Measurements from ENCODE around the gene TSHZ2. TPM values are rescaled to one million over a fixed set of nuclear protein-coding genes. Genes with fewer than 3 reads are reported as not detected.
A peak's percentile ranks its signal among the peaks of the same experiment; 100 is the strongest.

TSHZ2 gene
- total and polyA plus RNA-seq, 9 of the 15 experiments (the other 6 are each of a cell fraction or from before 2014, with no cell fraction given), result 0.03 to 0.20 (median 0.05) TPM; not detected in 4

GRCh38 chr20:53527196-53527595 is 555.0 kb downstream of the TSHZ2 start:
- FAIRE-seq (no peak), ATAC-seq (peak; percentile 45), DNase-seq (ENCODE audit: extremely low read depth in 1 of 4, low spot score in 3 of 4) (no peak)
- POLR2A ChIA-PET, result no interaction called here
- H3K9me3 ChIP-seq (replicated peaks; ENCODE audit: control insufficient read depth, insufficient read depth, low read depth, low read length), result no peaks in the 10 kb centered on the region
- 10% methylated on average over 8 of the region's 8 CpGs for WGBS (ENCODE audit: insufficient coverage, low coverage, missing lambda C conversion rate)
- CTCF ChIA-PET (ENCODE audit: low intra/inter-chr PET ratio), result no interaction called here
- in situ Hi-C loops (cut with MboI) (no loop called here), intact Hi-C loops (cut with micrococcal nuclease) (no loop called here)
- no TSS peak for BruUV-seq (replicated peaks)
- no peaks in the 10 kb centered on the region for H3K4me1 ChIP-seq (replicated peaks in 1 of 2; ENCODE audit: control insufficient read depth in 2 of 2, insufficient read depth in 2 of 2, low read length in 2 of 2)
- no peaks in the 10 kb centered on the region for H3K79me2 ChIP-seq (ENCODE audit: control insufficient read depth, insufficient read depth, low read length)
- no peaks in the 10 kb centered on the region for H4K20me1 ChIP-seq (replicated peaks; ENCODE audit: control insufficient read depth, insufficient read depth, low read length)
- no peaks in the 10 kb centered on the region for H3K36me3 ChIP-seq (ENCODE audit: control insufficient read depth, insufficient read depth, low read length)
- no peak overlapping the region for H3K9ac ChIP-seq (ENCODE audit: insufficient read depth in 1 of 2, low read depth in 2 of 2, low read length in 2 of 2)
- no peaks in the 10 kb centered on the region for H3K9me1 ChIP-seq (ENCODE audit: control insufficient read depth, insufficient read depth, low read length)
- no peak overlapping the region for H3K4me3 ChIP-seq
- peaks cover 3 to 23% of the 10 kb centered on the region in 2 experiments; a peak in 3 of 5 replicates for H3K27me3 ChIP-seq (ENCODE audit: control insufficient read depth in 2 of 2, insufficient read depth in 2 of 2, low read length in 2 of 2)
- H3K4me2 ChIP-seq (ENCODE audit: insufficient read depth, low read length), result no peak overlapping the region
- no peak overlapping the region for H3K27ac ChIP-seq (ENCODE audit: extremely low read depth, low read depth, low read length)
- H2AFZ ChIP-seq (ENCODE audit: low read depth, low read length), result 0 out of 2 replicates have a peak overlapping the region, but pooled peaks have one; percentile 50
- TF ChIP-seq SP2 (IDR thresholded peaks at IDR 0.05; ENCODE audit: extremely low read depth, low read depth, low read length, poor library complexity, severe bottlenecking), result no peak
- TF ChIP-seq, protein P1, sequence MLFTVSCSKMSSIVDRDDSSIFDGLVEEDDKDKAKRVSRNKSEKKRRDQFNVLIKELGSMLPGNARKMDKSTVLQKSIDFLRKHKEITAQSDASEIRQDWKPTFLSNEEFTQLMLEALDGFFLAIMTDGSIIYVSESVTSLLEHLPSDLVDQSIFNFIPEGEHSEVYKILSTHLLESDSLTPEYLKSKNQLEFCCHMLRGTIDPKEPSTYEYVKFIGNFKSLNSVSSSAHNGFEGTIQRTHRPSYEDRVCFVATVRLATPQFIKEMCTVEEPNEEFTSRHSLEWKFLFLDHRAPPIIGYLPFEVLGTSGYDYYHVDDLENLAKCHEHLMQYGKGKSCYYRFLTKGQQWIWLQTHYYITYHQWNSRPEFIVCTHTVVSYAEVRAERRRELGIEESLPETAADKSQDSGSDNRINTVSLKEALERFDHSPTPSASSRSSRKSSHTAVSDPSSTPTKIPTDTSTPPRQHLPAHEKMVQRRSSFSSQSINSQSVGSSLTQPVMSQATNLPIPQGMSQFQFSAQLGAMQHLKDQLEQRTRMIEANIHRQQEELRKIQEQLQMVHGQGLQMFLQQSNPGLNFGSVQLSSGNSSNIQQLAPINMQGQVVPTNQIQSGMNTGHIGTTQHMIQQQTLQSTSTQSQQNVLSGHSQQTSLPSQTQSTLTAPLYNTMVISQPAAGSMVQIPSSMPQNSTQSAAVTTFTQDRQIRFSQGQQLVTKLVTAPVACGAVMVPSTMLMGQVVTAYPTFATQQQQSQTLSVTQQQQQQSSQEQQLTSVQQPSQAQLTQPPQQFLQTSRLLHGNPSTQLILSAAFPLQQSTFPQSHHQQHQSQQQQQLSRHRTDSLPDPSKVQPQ (CRISPR knock-in tag; IDR thresholded peaks at IDR 0.05; ENCODE audit: borderline replicate concordance), result no peak
- no peak for TF ChIP-seq THRAP3 (IDR thresholded peaks at IDR 0.05; ENCODE audit: borderline replicate concordance)
- TF ChIP-seq, protein P2, sequence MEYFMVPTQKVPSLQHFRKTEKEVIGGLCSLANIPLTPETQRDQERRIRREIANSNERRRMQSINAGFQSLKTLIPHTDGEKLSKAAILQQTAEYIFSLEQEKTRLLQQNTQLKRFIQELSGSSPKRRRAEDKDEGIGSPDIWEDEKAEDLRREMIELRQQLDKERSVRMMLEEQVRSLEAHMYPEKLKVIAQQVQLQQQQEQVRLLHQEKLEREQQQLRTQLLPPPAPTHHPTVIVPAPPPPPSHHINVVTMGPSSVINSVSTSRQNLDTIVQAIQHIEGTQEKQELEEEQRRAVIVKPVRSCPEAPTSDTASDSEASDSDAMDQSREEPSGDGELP (CRISPR knock-in tag; IDR thresholded peaks at IDR 0.05; ENCODE audit: borderline replicate concordance), result no peak
- no peak for TF ChIP-seq PML (IDR thresholded peaks at IDR 0.05; ENCODE audit: low read length)
- TF ChIP-seq SNRNP70 (optimal IDR thresholded peaks at IDR 0.05; ENCODE audit: low read depth, low read length), result no peak
- TF ChIP-seq ZBTB7A (IDR thresholded peaks at IDR 0.05; ENCODE audit: borderline replicate concordance, control insufficient read depth, low read depth, low read length), result no peak
- no peak for TF ChIP-seq MTA3 (IDR thresholded peaks at IDR 0.05; ENCODE audit: borderline replicate concordance)
- TF ChIP-seq TGIF2 (CRISPR knock-in tag; IDR thresholded peaks at IDR 0.05), result no peak
- TF ChIP-seq TAL1 (IDR thresholded peaks at IDR 0.05), result no peak
- TF ChIP-seq ZNF699 (CRISPR knock-in tag; IDR thresholded peaks at IDR 0.05; ENCODE audit: insufficient replicate concordance), result no peak
- no peak for TF ChIP-seq FOXK2 (conservative IDR thresholded peaks at IDR 0.05 in 1 of 2, IDR thresholded peaks at IDR 0.05 in 1 of 2; ENCODE audit: low read depth in 2 of 2)
- TF ChIP-seq, protein P3, sequence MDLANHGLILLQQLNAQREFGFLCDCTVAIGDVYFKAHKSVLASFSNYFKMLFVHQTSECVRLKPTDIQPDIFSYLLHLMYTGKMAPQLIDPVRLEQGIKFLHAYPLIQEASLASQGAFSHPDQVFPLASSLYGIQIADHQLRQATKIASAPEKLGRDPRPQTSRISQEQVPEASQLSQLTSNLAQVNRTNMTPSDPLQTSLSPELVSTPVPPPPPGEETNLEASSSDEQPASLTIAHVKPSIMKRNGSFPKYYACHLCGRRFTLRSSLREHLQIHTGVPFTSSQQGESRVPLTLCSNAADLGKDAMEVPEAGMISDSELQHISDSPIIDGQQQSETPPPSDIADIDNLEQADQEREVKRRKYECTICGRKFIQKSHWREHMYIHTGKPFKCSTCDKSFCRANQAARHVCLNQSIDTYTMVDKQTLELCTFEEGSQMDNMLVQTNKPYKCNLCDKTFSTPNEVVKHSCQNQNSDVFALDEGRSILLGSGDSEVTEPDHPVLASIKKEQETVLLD (IDR thresholded peaks at IDR 0.05), result no peak
- TF ChIP-seq ZKSCAN8 (CRISPR knock-in tag; IDR thresholded peaks at IDR 0.05), result no peak
